ENCODE data around the gene LIN7C. TPM values are rescaled to one million over a fixed set of nuclear protein-coding genes. Genes with fewer than 3 reads are reported as not detected.

Gene LIN7C
- total and polyA plus RNA-seq, 12 donors: 3.4 to 22.3 (median 16.4) TPM

DNA sequence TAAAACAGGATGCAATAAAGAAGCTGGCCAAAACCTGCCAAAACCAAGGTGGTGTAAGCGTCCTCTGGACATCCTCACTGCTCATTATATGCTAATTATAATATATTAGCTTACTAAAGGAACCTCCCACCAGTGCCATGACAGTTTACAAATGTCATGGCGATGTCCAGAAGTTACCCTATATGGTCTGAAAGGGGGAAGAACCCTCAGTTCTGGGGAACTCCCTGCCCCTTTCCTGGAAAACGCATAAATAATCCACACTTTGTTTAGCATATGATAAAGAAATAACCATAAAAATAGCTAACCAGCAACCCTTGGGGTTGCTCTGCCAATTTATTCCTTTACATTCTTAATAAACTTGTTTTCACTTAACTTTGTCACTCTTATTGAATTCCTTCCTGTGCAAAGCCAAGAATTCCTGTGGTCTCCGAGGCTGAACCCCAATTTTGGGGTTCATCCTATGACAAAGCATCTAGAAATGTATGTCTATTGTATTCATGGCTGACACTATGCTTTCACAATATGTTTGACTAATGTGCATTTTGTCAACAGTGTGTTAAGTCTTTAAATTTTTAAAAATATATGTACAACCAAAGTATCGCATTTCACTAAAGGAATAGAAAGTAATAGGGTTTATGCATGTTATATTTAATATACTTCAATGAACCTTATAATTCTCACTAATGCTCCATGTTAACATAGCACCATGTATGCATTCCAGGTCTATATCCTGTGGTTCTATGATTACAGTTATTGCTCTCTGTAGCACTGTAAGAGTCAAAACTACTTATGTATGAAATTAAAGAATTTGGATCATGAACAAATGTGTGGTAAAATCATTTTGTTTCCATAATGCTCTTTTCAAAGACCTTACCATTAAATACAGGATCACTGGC is 59.0 kb downstream of the LIN7C start:
- H3K4me3 ChIP-seq: no peak overlapping the region
- DNase-seq (no peak), ATAC-seq (no peak)
- peaks cover 0 to 37% (median 13%) of the 10 kb centered on the region in 9 donors for H3K4me1 ChIP-seq
- no peaks in the 10 kb centered on the region for H3K9me3 ChIP-seq
- TF ChIP-seq, protein P1, sequence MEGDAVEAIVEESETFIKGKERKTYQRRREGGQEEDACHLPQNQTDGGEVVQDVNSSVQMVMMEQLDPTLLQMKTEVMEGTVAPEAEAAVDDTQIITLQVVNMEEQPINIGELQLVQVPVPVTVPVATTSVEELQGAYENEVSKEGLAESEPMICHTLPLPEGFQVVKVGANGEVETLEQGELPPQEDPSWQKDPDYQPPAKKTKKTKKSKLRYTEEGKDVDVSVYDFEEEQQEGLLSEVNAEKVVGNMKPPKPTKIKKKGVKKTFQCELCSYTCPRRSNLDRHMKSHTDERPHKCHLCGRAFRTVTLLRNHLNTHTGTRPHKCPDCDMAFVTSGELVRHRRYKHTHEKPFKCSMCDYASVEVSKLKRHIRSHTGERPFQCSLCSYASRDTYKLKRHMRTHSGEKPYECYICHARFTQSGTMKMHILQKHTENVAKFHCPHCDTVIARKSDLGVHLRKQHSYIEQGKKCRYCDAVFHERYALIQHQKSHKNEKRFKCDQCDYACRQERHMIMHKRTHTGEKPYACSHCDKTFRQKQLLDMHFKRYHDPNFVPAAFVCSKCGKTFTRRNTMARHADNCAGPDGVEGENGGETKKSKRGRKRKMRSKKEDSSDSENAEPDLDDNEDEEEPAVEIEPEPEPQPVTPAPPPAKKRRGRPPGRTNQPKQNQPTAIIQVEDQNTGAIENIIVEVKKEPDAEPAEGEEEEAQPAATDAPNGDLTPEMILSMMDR (IDR thresholded peaks at IDR 0.05): no peak
- H3K27me3 ChIP-seq: no peaks in the 10 kb centered on the region
- H3K36me3 ChIP-seq: no peaks in the 10 kb centered on the region
- H3K27ac ChIP-seq: no peak overlapping the region
- intact Hi-C loops (cut with DNase I): no loop called here
- 90 to 92% methylated on average over 5 of the region's 5 CpGs for WGBS, 2 donors

DNA sequence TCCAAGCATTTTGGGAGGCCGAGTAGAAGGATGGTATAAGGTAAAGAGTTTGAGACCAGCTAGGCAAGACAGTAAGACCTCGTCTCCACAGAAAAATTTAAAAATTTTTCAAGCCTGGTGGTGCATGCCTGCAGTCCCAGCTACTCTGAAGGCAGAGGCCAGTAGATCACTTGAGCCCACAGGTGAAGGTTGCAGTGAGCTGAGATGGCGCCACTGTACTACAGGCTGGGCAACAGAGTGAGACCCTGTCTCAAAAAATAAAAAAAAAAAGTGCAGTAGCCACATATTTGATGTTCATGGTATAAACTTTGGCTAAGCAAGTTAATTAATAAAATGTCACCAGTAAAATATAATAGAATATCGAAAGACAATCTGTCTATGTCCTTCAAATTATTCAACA is 60.9 kb downstream of the LIN7C start:
- H3K4me1 ChIP-seq: peaks cover 0 to 22% (median 6%) of the 10 kb centered on the region in 9 donors
- ATAC-seq (no peak), DNase-seq (no peak)
- H3K27ac ChIP-seq: no peak overlapping the region
- intact Hi-C loops (cut with DNase I): no loop called here
- H3K4me3 ChIP-seq: no peak overlapping the region
- 97 to 99% methylated on average over 4 of the region's 4 CpGs for WGBS, 2 donors
- TF ChIP-seq, protein P1 (IDR thresholded peaks at IDR 0.05): no peak
- H3K27me3 ChIP-seq: no peaks in the 10 kb centered on the region
- no peaks in the 10 kb centered on the region for H3K9me3 ChIP-seq
- H3K36me3 ChIP-seq: no peaks in the 10 kb centered on the region

DNA sequence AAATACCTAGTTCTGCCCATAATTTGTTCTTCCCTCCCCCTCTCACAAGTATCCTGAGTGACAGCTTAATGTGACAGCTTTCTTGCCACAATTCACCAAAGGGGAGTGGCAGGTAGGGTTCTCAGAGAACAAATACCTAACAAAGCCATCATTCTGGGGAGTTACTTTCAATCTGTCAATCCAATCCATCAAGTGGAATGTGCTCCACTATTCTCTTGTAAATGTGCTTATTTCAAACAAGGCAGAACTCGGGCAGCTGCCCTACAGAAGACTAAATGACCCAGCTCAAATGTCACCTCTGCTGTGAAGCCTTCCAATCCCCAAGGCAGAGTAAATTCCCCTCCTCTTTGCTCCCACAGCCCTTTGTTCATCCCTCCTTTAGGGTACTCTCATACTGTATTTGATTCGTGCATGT is 61.8 kb downstream of the LIN7C start:
- WGBS, 2 donors: 67 to 70% methylated on average over 2 of the region's 2 CpGs
- intact Hi-C loops (cut with DNase I): no loop called here
- H3K27me3 ChIP-seq: no peaks in the 10 kb centered on the region
- no peaks in the 10 kb centered on the region for H3K9me3 ChIP-seq
- no peak for ATAC-seq
- no peak for DNase-seq
- H3K4me3 ChIP-seq: no peak overlapping the region
- TF ChIP-seq, protein P1 (IDR thresholded peaks at IDR 0.05): no peak
- no peak overlapping the region for H3K27ac ChIP-seq
- H3K4me1 ChIP-seq: peaks cover 0 to 19% (median 0%) of the 10 kb centered on the region in 9 donors
- no peaks in the 10 kb centered on the region for H3K36me3 ChIP-seq

Small RNA genes lying within 50 kb of the gene (microRNA-seq; reads per million reads assigned to microRNA genes)
- gene MIR8087: 0 reads per million in 2 donors

Other genes starting within 250 kb of the LIN7C start
- gene CCDC34, start 143.6 kb downstream of the LIN7C start, total RNA-seq: 10 to 100 TPM in 1 of 10 donors, 1 to 10 TPM in 9; 1.1 to 10.7 (median 3.3) TPM
- gene CCDC34, start 143.6 kb downstream of the LIN7C start, polyA plus RNA-seq: 1 to 10 TPM; 2.8 to 3.8 TPM
- 10 to 100 TPM; 13.6 to 41.0 (median 23.3) TPM for gene LGR4, start 34.0 kb downstream of the LIN7C start, total RNA-seq
- 10 to 100 TPM in 1 of 2 donors, 1 to 10 TPM in 1; 6.0 to 16.8 TPM for gene LGR4, start 34.0 kb downstream of the LIN7C start, polyA plus RNA-seq
- 10 to 100 TPM in 2 of 10 donors, 1 to 10 TPM in 7, under 1 TPM in 1; 0.67 to 19.1 (median 4.0) TPM for gene BDNF, start 193.7 kb upstream of the LIN7C start, total RNA-seq
- gene BDNF, start 193.7 kb upstream of the LIN7C start, polyA plus RNA-seq: 1 to 10 TPM in 1 of 2 donors, under 1 TPM in 1; 0.16 to 1.4 TPM

Measured in heart right ventricle (tissue), 16 donors.